HUES6 (cell line): ENCODE measurements around the gene DMD.

Experiments used
- H3K27ac ChIP-seq: 2 replicates; pipeline ENCODE4 v1.7.0; 2013; ENCODE audit warnings: low read depth, mild to moderate bottlenecking, low read length, inconsistent platforms
- H3K27me3 ChIP-seq: 2 replicates; pipeline ENCODE4 v1.6.1; 2013; ENCODE audit warnings: low read length; ENCODE audit not compliant: control insufficient read depth, insufficient read depth
- H3K36me3 ChIP-seq: 2 replicates; pipeline ENCODE4 v1.6.1; 2013; ENCODE audit warnings: low read length; ENCODE audit not compliant: control insufficient read depth, insufficient read depth
- H3K4me1 ChIP-seq: 2 replicates; pipeline ENCODE4 v1.6.1; 2013; ENCODE audit warnings: low read length; ENCODE audit not compliant: control insufficient read depth, insufficient read depth
- H3K4me3 ChIP-seq: 2 replicates; pipeline ENCODE4 v1.5.1; 2013; ENCODE audit warnings: low read depth, low read length
- H3K9ac ChIP-seq: one replicate; pipeline ENCODE4 v1.6.1; 2013; ENCODE audit warnings: mild to moderate bottlenecking, low read length
- H3K9me3 ChIP-seq: 2 replicates; pipeline ENCODE4 v1.6.1; 2013; ENCODE audit warnings: low read depth, low read length; ENCODE audit not compliant: control insufficient read depth, insufficient read depth

Gene DMD

GRCh38 chrX:31609130-31609529 lies 1602.2 kb downstream of the DMD start:
- Histone ChIP-seq H3K4me3 (no peak overlapping the region), H3K4me1 (0 out of 2 replicates have a peak, but pooled peaks cover 3% of the 10 kb centered on the region), H3K27ac (no peak overlapping the region), H3K9me3 (no peaks in the 10 kb centered on the region), H3K9ac (no peak overlapping the region), H3K27me3 (no peaks in the 10 kb centered on the region; the same call in 1 of the 2 replicates), H3K36me3 (no peaks in the 10 kb centered on the region)

- no peaks in the 10 kb centered on the region for H3K9me3 ChIP-seq
- H3K4me3 ChIP-seq: no peak overlapping the region
- no peak overlapping the region for H3K9ac ChIP-seq
- H3K27ac ChIP-seq: no peak overlapping the region
- no peaks in the 10 kb centered on the region; the same call in 1 of the 2 replicates for H3K27me3 ChIP-seq
- H3K4me1 ChIP-seq: 0 out of 2 replicates have a peak, but pooled peaks cover 3% of the 10 kb centered on the region
- H3K36me3 ChIP-seq: no peaks in the 10 kb centered on the region
These were observed 1602.7 kb downstream of the DMD start for GRCh38 chrX:31608638-31609037.

GRCh38 chrX:31606771-31607170 lies 1604.6 kb downstream of the DMD start:
- Histone ChIP-seq H3K27me3 (no peaks in the 10 kb centered on the region; the same call in 1 of the 2 replicates), H3K9me3 (no peaks in the 10 kb centered on the region), H3K36me3 (no peaks in the 10 kb centered on the region), H3K4me3 (no peak overlapping the region), H3K4me1 (0 out of 2 replicates have a peak, but pooled peaks cover 3% of the 10 kb centered on the region), H3K9ac (no peak overlapping the region), H3K27ac (no peak overlapping the region)

GRCh38 chrX:31604629-31605221 lies 1606.6 kb downstream of the DMD start:
- H3K4me3 ChIP-seq: no peak overlapping the region
- H3K9ac ChIP-seq: no peak overlapping the region
- H3K36me3 ChIP-seq: no peaks in the 10 kb centered on the region
- no peaks in the 10 kb centered on the region for H3K4me1 ChIP-seq
- H3K27ac ChIP-seq: no peak overlapping the region
- no peaks in the 10 kb centered on the region; the same call in 1 of the 2 replicates for H3K27me3 ChIP-seq
- H3K9me3 ChIP-seq: no peaks in the 10 kb centered on the region

- Histone ChIP-seq H3K36me3 (no peaks in the 10 kb centered on the region), H3K4me3 (no peak overlapping the region), H3K27ac (no peak overlapping the region), H3K4me1 (no peaks in the 10 kb centered on the region), H3K27me3 (no peaks in the 10 kb centered on the region), H3K9ac (no peak overlapping the region), H3K9me3 (no peaks in the 10 kb centered on the region)
These were observed 1607.8 kb downstream of the DMD start for GRCh38 chrX:31603411-31604120.

GRCh38 chrX:31600823-31601222 lies 1610.5 kb downstream of the DMD start:
- H3K4me3 ChIP-seq: no peak overlapping the region
- no peak overlapping the region for H3K9ac ChIP-seq
- peaks cover 3% of the 10 kb centered on the region; the same call in 1 of the 2 replicates for H3K27me3 ChIP-seq
- H3K4me1 ChIP-seq: no peaks in the 10 kb centered on the region
- H3K27ac ChIP-seq: no peak overlapping the region
- no peaks in the 10 kb centered on the region for H3K9me3 ChIP-seq
- no peaks in the 10 kb centered on the region for H3K36me3 ChIP-seq

- H3K27ac ChIP-seq: no peak overlapping the region
- H3K9me3 ChIP-seq: no peaks in the 10 kb centered on the region
- no peak overlapping the region for H3K9ac ChIP-seq
- no peaks in the 10 kb centered on the region for H3K36me3 ChIP-seq
- H3K4me3 ChIP-seq: no peak overlapping the region
- no peaks in the 10 kb centered on the region for H3K4me1 ChIP-seq
- H3K27me3 ChIP-seq: peaks cover 3% of the 10 kb centered on the region; the same call in 1 of the 2 replicates
These were observed 1618.0 kb downstream of the DMD start for GRCh38 chrX:31593353-31593752.

GRCh38 chrX:31591355-31591754 lies 1620.0 kb downstream of the DMD start:
- Histone ChIP-seq H3K36me3 (no peaks in the 10 kb centered on the region), H3K9ac (no peak overlapping the region), H3K4me1 (no peaks in the 10 kb centered on the region), H3K4me3 (no peak overlapping the region), H3K9me3 (no peaks in the 10 kb centered on the region), H3K27me3 (no peaks in the 10 kb centered on the region), H3K27ac (no peak overlapping the region)

- Histone ChIP-seq H3K4me3 (no peak overlapping the region), H3K9ac (no peak overlapping the region), H3K27ac (no peak overlapping the region), H3K9me3 (no peaks in the 10 kb centered on the region), H3K27me3 (no peaks in the 10 kb centered on the region), H3K4me1 (no peaks in the 10 kb centered on the region), H3K36me3 (no peaks in the 10 kb centered on the region)
These were observed 1620.7 kb downstream of the DMD start for GRCh38 chrX:31590581-31591114.

GRCh38 chrX:31589503-31589902 lies 1621.8 kb downstream of the DMD start:
- Histone ChIP-seq H3K4me1 (no peaks in the 10 kb centered on the region), H3K9me3 (no peaks in the 10 kb centered on the region), H3K27ac (no peak overlapping the region), H3K36me3 (no peaks in the 10 kb centered on the region), H3K4me3 (no peak overlapping the region), H3K9ac (no peak overlapping the region), H3K27me3 (no peaks in the 10 kb centered on the region)

- no peak overlapping the region for H3K4me3 ChIP-seq
- no peaks in the 10 kb centered on the region for H3K9me3 ChIP-seq
- H3K4me1 ChIP-seq: no peaks in the 10 kb centered on the region
- H3K36me3 ChIP-seq: no peaks in the 10 kb centered on the region
- H3K9ac ChIP-seq: no peak overlapping the region
- H3K27ac ChIP-seq: no peak overlapping the region
- H3K27me3 ChIP-seq: no peaks in the 10 kb centered on the region
These were observed 1623.0 kb downstream of the DMD start for GRCh38 chrX:31588355-31588754.
